SK-N-SH treated with all-trans-retinoic acid at 6 μM for 48 hours (cell line): ENCODE measurements around the gene PPP4R1.

Source experiments
- ARNTL ChIP-seq: fragments of 450-650 bp; formaldehyde crosslinking; IDR thresholded peaks from 2 replicates; pipeline ENCODE4 v1.5.0; 2020; ENCODE audit warnings: low read depth, mild to moderate bottlenecking, moderate library complexity, borderline replicate concordance
- CREB5 ChIP-seq: fragments of 250-450 bp; sonication (Bioruptor Pico); IDR thresholded peaks from 2 replicates; pipeline ENCODE4 v1.5.1; 2020; ENCODE audit warnings: low read depth, mild to moderate bottlenecking, moderate library complexity
- ISL1 ChIP-seq: fragments of 250-450 bp; sonication (Bioruptor Pico); IDR thresholded peaks from 2 replicates; pipeline ENCODE4 v2.1.2; 2022; ENCODE audit warnings: mild to moderate bottlenecking, moderate library complexity
- OSR1 ChIP-seq: fragments of 250-450 bp; sonication (Bioruptor Pico); IDR thresholded peaks from 2 replicates; pipeline ENCODE4 v1.8.0; 2022; ENCODE audit warnings: moderate library complexity, mild to moderate bottlenecking, inconsistent platforms
- PATZ1 ChIP-seq: fragments of 250-450 bp; sonication (Bioruptor Pico); IDR thresholded peaks from 2 replicates; pipeline ENCODE4 v1.8.0; 2020; ENCODE audit warnings: mild to moderate bottlenecking, moderate library complexity, borderline replicate concordance
- PPARA ChIP-seq: fragments of 250-450 bp; sonication (Bioruptor Pico); IDR thresholded peaks from 2 replicates; pipeline ENCODE4 v1.5.0; 2020; ENCODE audit warnings: mild to moderate bottlenecking, borderline replicate concordance
- TCF4 ChIP-seq: fragments of 250-450 bp; sonication (Bioruptor Pico); IDR thresholded peaks from 2 replicates; pipeline ENCODE4 v1.8.0; 2021; ENCODE audit warnings: mild to moderate bottlenecking, moderate library complexity, borderline replicate concordance
- TOX ChIP-seq: fragments of 250-450 bp; sonication (Bioruptor Pico); IDR thresholded peaks from 2 replicates; pipeline ENCODE4 v1.8.0; 2021; ENCODE audit warnings: mild to moderate bottlenecking, moderate library complexity, borderline replicate concordance
- ZFP3 ChIP-seq: fragments of 250-450 bp; sonication (Bioruptor Pico); IDR thresholded peaks from 2 replicates; pipeline ENCODE4 v1.5.0; 2020; ENCODE audit warnings: mild to moderate bottlenecking, moderate library complexity
- TF ChIP-seq, protein P1 (sequence below): fragments of 250-450 bp; sonication (Bioruptor Pico); IDR thresholded peaks from 2 replicates; pipeline ENCODE4 v1.5.1; 2021; ENCODE audit warnings: mild to moderate bottlenecking, moderate library complexity

DNA sequence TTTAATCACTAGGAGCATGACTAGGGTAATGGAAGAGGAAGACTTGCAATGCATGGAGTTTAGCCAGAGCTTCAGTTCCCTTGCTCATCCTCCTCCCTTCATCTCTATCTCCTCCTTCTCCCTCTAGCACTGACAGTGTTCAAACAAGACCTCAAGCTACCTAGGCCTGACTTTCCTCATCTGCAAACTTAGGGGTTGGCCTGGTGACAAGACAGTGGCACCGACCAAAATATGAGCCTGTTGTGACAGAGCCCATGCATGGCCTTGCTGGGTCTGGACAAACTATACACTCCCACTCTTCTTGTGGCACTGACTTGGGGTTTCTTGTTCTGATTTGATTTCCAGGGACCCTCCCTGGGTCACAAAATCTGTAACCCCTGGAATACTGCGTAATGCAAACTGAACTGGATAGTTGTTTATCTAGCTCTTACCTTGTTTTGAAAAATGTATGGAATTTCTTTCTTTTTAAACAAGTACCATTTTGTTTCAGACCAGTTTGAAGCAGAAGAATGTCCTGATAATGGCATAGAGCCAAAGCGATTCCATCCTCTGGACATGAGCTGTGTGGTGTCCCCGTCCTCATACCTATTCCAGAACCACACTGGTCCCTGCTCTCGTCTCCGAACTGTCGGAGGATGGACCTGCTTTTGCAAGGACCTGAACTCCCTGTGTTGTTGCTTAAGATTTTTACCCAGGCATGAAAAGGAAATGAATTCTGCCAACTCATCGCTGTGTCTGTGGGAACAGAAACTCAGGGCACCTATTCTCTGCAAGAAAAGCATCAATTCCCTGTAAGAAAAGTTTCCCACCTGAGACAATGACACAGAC is 33.4 kb upstream of the PPP4R1 start:
- TF ChIP-seq TCF4 (CRISPR knock-in tag), result no peak
- no peak for TF ChIP-seq ZFP3
- no peak for TF ChIP-seq PATZ1 (CRISPR knock-in tag)
- no peak for TF ChIP-seq CREB5 (CRISPR knock-in tag)
- TF ChIP-seq ARNTL, result no peak
- TF ChIP-seq OSR1 (CRISPR knock-in tag), result no peak
- no peak for TF ChIP-seq TOX (CRISPR knock-in tag)
- TF ChIP-seq, protein P1, sequence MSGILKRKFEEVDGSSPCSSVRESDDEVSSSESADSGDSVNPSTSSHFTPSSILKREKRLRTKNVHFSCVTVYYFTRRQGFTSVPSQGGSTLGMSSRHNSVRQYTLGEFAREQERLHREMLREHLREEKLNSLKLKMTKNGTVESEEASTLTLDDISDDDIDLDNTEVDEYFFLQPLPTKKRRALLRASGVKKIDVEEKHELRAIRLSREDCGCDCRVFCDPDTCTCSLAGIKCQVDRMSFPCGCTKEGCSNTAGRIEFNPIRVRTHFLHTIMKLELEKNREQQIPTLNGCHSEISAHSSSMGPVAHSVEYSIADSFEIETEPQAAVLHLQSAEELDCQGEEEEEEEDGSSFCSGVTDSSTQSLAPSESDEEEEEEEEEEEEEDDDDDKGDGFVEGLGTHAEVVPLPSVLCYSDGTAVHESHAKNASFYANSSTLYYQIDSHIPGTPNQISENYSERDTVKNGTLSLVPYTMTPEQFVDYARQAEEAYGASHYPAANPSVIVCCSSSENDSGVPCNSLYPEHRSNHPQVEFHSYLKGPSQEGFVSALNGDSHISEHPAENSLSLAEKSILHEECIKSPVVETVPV (CRISPR knock-in tag), result no peak
- no peak for TF ChIP-seq ISL1 (CRISPR knock-in tag)
- no peak for TF ChIP-seq PPARA (CRISPR knock-in tag)
